WI38 (cell line): Measurements from ENCODE around the gene PLCB3.

Experiments used
- H3K4me3 ChIP-seq: 2 replicates; pipeline ENCODE4 v1.5.1; 2011; ENCODE audit warnings: low read depth, mild to moderate bottlenecking, control low read depth, low read length
- CTCF ChIP-seq: IDR thresholded peaks from 2 replicates; pipeline ENCODE4 v1.5.1; 2012; ENCODE audit warnings: low read depth, mild to moderate bottlenecking, control low read depth, low read length

Gene PLCB3

DNA sequence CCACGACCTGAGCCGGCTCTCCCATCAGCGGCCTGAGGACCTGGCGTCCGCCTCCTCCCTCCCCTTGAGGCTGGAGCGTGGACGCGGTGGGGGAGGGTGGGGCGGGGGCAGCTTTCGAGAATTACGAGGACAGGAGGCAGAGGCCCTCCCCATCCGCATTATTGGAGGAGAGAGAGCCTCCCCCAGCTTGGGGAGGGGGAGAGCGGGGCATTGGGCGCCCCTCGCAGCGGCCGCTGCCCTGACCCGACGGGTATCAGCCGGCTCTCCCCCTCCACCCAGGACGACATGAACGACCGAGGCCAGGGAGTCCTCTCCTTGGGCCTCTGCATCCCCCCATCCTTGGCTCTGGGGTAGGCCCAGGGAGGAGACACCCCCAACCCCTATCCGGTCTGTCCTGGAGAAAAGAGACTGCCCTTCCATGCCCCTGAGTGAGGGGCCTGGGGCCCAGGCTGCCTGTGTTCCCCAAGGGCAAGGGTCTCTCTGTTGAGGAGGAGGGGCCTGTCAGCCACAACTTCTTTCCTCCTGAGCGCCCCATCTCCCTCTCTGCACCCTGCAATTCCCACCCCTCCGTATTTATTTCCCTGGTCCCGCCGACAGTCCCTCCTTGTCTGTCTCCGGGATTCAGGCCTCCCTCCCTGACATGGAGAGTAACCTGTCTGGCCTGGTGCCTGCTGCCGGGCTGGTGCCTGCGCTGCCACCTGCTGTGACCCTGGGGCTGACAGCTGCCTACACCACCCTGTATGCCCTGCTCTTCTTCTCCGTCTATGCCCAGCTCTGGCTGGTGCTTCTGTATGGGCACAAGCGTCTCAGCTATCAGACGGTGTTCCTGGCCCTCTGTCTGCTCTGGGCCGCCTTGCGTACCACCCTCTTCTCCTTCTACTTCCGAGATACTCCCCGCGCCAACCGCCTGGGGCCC, 34.8 kb downstream of the PLCB3 start:
- H3K4me3 ChIP-seq: peak overlapping the region; percentile 78
- no peak for TF ChIP-seq CTCF

DNA sequence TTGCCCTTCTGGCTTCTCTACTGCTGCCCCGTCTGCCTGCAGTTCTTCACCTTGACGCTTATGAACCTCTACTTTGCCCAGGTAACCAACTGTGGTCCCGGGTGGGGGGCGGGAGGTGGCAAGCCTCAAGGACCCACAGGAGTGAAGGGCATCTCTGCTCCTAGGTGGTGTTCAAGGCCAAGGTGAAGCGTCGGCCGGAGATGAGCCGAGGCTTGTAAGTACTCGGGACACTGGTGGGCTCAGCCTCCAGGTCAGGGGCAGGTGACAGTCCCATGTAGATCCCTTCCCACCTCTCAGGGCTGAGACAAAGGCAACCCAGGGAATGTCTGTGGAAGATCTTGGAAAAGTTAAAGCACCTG, 35.5 kb downstream of the PLCB3 start:
- no peak for TF ChIP-seq CTCF
- H3K4me3 ChIP-seq: no peak overlapping the region

DNA sequence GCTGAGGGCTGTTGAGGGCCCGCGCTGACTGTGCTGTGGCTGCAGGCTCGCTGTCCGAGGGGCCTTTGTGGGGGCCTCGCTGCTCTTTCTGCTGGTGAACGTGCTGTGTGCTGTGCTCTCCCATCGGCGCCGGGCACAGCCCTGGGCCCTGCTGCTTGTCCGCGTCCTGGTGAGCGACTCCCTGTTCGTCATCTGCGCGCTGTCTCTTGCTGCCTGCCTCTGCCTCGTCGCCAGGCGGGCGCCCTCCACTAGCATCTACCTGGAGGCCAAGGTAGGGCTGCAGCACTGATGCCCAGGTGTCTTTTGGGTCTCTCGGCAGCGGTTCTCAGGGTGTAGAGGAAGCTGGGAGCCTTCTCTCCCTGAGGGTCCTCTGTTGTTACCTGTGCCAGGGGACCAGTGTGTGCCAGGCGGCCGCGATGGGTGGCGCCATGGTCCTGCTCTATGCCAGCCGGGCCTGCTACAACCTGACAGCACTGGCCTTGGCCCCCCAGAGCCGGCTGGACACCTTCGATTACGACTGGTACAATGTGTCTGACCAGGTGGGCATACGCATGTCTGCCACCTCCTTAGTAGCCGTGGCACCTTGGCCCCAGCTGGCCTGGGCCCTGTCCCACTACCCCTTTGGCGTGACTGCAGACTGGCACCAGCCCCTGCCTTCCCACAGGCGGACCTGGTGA, 36.5 kb downstream of the PLCB3 start:
- no peak overlapping the region for H3K4me3 ChIP-seq
- no peak for TF ChIP-seq CTCF

DNA sequence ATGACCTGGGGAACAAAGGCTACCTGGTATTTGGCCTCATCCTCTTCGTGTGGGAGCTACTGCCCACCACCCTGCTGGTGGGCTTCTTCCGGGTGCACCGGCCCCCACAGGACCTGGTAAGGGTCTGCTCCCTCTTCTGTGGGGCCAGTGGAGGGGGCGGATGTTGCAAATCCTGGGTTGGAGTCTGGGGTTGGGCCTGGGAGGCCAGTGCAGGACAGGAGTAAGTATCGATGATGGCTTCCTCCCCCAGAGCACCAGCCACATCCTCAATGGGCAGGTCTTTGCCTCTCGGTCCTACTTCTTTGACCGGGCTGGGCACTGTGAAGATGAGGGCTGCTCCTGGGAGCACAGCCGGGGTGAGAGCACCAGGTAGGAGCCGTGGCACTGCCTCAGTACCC, 37.0 kb downstream of the PLCB3 start:
- no peak overlapping the region for H3K4me3 ChIP-seq
- TF ChIP-seq CTCF: no peak

- no peak for TF ChIP-seq CTCF
- H3K4me3 ChIP-seq: no peak overlapping the region
These were observed 37.8 kb downstream of the PLCB3 start for GRCh38 chr11:64289002-64289564.

DNA sequence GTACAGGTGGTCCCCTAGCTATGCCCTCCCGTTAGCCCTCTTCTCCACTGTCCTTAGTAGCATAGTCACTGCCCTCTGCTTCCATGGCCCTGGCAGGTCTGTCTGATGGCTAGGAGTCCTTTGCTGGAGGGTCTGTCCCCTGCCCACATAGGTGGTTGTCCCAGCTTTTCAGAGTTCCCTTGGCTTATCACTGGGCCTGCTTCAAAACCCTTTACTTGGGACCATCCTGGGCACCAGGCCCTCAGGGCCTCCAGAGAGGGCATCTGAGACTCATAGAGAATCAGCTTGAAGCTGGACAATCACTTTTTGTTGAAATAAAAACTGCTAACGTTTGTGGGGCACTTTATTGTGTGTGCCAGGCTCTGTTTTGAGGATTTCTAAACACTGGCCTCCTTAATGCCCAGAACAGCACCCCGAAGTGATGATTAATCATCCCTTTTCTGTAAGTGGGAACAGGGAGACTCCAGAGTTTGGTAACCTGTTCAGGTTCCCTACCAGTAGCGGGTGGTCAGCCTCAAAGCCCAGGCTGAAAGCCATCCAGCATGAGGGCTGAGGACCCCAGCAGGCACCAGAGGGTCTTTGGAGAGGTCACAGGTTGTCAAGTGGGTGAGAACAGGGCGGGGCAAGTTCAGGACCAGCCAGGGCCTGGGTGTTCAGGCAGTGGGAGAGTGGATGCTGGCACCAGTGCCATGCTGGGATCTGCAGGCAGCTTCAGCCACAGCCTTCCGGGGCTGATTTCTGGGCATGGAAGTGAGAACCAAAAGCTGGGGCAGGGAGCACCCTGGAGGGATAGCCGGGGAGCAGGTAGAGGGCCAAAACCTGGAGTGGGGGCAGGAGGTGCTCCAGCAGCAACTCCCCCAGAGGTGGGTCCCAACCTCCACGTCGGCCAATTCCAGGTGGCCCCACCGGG, 39.3 kb downstream of the PLCB3 start:
- no peak for TF ChIP-seq CTCF

More for the DNA sequence above, 39.3 kb downstream of the PLCB3 start:
- H3K4me3 ChIP-seq: no peak overlapping the region
